ENCODE data around the gene TRAPPC2.
"Not testable (repeated sequence)": the region's sequence is repeated elsewhere in the genome, so short reads cannot be mapped to it uniquely, and the experiment has no call there.

TRAPPC2 gene

DNA sequence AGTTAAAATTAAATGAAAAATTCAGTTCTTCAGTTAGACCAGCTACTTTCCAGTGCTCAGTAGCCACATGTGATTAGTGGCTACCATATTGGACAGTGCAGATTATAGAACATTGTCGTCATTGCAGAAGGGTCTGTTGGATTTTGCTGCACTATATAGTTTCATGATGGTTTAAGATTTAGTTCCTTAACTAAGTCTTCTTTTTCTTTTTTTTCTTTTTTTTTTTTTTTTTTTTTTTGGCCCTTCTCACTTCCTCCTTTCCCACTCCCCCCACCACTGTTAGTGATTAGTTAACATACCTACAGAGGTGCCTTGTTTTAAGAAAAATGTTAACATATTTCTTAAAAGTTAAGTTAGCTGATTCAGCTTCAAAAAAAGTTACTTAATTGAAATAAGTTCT, 36.4 kb downstream of the TRAPPC2 start:
- peak in 1 of 4 experiments; percentile 8 for DNase-seq

DNA sequence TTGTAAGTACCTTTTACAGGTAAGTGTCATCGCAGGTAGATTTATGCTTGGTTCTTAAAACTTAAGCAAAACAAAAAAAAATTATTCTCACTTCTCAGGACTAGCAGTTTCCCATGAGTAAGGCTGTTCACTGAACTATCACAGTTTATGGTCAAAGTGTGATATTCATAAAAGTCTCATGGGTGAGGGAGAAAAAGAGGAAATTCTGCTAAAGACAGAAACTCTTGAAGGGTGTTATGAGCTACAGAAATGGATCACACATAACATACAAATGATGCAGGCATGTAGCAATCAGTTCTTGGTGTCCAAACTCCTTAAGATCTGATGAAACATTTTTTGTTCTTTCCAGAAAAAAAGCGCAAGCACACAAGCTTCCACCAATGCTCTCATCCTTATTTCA, 37.0 kb downstream of the TRAPPC2 start:
- DNase-seq, result peak in 3 of 4 experiments; percentile 35 to 75 (median 58)

DNA sequence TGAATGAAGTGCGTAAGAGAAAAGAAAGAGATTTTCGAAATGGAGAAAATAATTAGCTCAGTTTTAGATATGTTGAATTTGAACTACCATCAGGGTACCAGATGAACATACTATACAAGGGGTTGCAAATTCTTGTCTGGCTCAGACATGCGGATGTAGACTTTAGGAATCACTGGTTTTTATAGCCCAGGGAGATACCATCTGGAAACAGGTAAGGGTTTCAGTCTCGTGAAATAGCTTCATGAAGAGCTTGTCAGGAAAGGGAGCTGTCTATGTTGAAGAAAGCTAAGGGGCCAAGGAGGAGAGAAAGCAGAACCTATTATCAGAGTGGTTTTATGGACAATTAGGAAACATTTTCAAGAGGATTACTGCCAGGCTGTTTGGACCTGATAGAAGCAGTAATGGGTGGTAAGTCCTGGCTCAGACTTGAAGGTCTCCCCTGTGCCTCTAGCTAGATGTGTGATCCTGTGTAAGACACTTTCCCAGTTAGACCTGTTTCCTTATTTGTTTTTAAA, 38.8 kb downstream of the TRAPPC2 start:
- DNase-seq, result no peak

GRCh38 chrX:13694983-13695382, 39.4 kb downstream of the TRAPPC2 start:
- DNase-seq, result no peak

- no peak for DNase-seq
Measured at GRCh38 chrX:13694359-13694758, 40.1 kb downstream of the TRAPPC2 start.

GRCh38 chrX:13693341-13693961, 41.0 kb downstream of the TRAPPC2 start:
- peak; percentile 13 to 32 (median 26) for DNase-seq

GRCh38 chrX:13692771-13693231, 41.6 kb downstream of the TRAPPC2 start:
- no peak for DNase-seq

DNA sequence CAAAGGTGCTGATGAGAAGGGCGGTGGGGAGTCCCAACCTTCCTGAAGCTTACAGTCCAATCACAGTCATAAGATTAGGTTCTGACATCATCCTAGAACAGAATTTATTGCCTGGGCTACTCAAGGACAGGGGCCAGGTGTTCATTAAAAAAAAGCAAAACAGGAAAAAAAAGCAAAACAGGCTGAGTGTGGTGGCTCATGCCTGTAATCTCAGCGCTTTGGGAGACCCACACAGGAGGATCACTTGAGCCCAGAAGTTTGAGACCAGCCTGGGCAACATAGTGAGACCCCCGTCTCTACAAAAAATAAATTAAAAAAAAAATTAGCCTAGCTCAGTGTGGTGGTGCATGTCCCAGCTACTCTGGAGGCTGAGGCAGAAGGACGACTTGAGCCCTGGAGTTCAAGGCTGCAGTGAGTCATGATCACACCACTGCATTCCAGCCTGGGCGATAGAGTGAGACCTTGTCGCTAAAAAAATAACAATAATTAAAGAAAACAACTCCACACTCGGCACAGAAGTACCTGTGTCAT, 42.5 kb downstream of the TRAPPC2 start:
- no peak for DNase-seq

- DNase-seq, result no peak
Measured at GRCh38 chrX:13690836-13691235, 43.6 kb downstream of the TRAPPC2 start.

- DNase-seq, result peak; percentile 22 to 59 (median 37)
Measured at GRCh38 chrX:13689741-13690211, 44.6 kb downstream of the TRAPPC2 start.

- peak; percentile 82 to 91 (median 86) for DNase-seq
Measured at GRCh38 chrX:13688958-13689740, 45.3 kb downstream of the TRAPPC2 start, which contains the start of gene RAB9A. Gene RAB9A (plus strand): TSS chrX:13689128. CDS start chrX:13708747, 19,619 bp downstream.

- DNase-seq, result no peak
Measured at GRCh38 chrX:13688384-13688957, 45.9 kb downstream of the TRAPPC2 start.

- DNase-seq, result no peak
Measured at GRCh38 chrX:13687203-13687602, 47.2 kb downstream of the TRAPPC2 start.

DNA sequence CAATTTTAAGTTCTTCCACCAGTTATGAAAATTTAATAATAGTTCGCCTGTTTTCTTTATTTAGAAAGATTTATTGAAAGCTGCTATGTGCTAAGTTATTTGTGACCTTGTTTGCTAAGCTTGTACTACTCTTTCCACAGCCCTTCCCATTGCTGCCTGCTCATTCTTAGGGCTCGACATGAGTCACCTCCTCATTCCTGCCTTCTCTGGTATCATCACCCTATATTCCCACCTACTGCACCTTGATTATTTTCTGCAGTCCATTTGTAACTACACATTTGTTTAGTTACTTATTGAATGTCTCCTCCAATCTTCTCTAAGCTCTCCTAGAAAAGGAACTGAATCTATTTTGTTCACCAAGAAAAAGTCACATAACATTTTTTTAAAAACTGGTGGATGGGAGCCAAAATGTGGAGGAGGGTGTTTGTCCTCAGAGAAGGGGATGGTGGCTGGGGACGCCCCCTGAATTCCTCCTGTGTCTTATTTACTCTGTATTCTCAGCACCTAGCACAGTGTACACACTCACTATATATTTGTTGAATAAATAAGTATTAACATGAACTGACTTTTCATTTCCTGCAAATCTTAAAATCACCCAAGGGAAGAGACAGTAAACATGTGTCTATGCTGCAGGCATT, 49.2 kb downstream of the TRAPPC2 start:
- peak in 2 of 4 experiments; percentile 7 to 28 for DNase-seq

DNA sequence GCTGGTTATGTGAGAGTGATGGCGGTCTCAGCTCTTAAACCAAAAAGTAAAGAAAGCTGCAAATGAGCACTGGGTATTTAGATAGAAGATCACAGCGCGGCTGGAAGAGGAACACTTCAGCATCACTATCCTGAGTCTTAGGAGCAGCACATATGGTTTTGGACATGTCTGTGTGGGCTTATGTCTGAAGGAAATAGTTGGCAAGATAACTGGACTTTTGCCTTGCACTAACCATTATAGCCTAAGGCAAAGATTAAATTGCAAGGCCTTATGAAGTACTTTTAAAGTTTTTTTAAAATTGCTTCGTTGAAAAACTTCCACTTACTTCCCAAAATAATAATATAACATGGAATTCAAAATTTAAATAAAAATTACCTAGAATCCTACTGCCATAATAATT, 50.1 kb downstream of the TRAPPC2 start:
- DNase-seq, result no peak

DNA sequence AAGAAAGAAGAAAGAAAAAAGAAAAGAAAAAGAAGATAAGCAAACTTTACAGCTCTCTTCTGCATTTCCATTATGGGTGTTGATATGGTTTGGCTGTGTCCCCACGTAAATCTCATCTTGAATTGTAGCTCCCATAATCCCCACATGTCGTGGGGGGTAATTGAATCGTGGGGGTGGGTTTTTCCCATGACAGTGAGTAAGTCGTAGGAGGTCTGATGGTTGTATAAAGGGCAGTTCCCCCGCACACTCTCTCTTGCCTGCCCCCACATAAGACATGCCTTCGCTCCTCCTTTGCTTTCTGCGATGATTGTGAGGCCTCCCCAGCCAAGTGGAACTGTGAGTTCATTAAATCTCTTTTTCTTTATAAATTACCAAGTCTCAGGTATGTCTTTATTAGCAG, 52.8 kb downstream of the TRAPPC2 start:
- DNase-seq, result no peak

- DNase-seq, result not testable (repeated sequence)
Measured at GRCh38 chrX:13679700-13680099, 54.7 kb downstream of the TRAPPC2 start.

- DNase-seq, result peak in 2 of 4 experiments; percentile 9 to 37
Measured at GRCh38 chrX:13676885-13677284, 57.5 kb downstream of the TRAPPC2 start.

- no peak for DNase-seq
Measured at GRCh38 chrX:13673016-13673415, 61.4 kb downstream of the TRAPPC2 start.

GRCh38 chrX:13670197-13670596, 64.2 kb downstream of the TRAPPC2 start:
- DNase-seq, result no peak

DNA sequence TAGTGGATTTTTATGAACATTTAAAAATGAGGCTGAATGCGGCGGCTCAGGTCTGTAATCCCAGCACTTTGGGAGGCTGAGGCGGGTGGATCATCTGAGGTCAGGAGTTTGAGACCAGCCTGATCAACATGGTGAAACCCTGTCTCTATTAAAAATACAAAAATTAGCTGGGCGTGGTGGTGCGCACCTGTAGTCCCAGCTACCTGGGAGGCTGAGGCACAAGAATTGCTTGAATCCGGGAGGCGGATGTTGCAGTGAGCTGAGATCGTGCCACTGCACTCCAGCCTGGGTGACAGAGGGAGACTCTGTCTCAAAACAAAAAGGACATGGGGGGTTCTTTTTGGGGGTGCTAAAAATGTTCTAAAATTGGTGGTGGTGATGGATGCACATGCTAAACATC, 64.7 kb downstream of the TRAPPC2 start:
- not testable (repeated sequence) for DNase-seq

GRCh38 chrX:13669246-13669737, 65.1 kb downstream of the TRAPPC2 start:
- peak; percentile 78 to 91 (median 84) for DNase-seq

Data from suppressor macrophage (primary cell).